ENCODE data around the gene POLR2C. TPM values are rescaled to one million over a fixed set of nuclear protein-coding genes. Genes with fewer than 3 reads are reported as not detected.
A peak's percentile ranks its signal among the peaks of the same experiment; 100 is the strongest.

POLR2C gene
- total and polyA plus RNA-seq, 2 experiments from 2014 or later: 56.6 to 92.5 TPM

- no peaks in the 10 kb centered on the region for H3K79me2 ChIP-seq
- peaks cover 4% of the 10 kb centered on the region for H3K4me1 ChIP-seq (ENCODE audit: insufficient read depth)
- H3K36me3 ChIP-seq (replicated peaks; ENCODE audit: insufficient read depth, low read depth): no peaks in the 10 kb centered on the region
- no peaks in the 10 kb centered on the region for H3K9me2 ChIP-seq (replicated peaks; ENCODE audit: insufficient read depth)
- H3K27ac ChIP-seq: no peak overlapping the region
- H2AFZ ChIP-seq: no peak overlapping the region
- H3K9me3 ChIP-seq (ENCODE audit: low read depth): no peaks in the 10 kb centered on the region
- DNase-seq (ENCODE audit: low spot score): peak; percentile 90
- TF ChIP-seq EZH2phosphoT487 (IDR thresholded peaks at IDR 0.05; ENCODE audit: low read depth, severe bottlenecking, unreplicated experiment) (no peak), CTCF (IDR thresholded peaks at IDR 0.05; ENCODE audit: poor library complexity) (peak; percentile 94), EZH2 (IDR thresholded peaks at IDR 0.05; ENCODE audit: borderline replicate concordance) (no peak)
- WGBS (ENCODE audit: low lambda C conversion rate, missing lambda C conversion rate): 39% methylated on average over 10 of the region's 10 CpGs
- H3K27me3 ChIP-seq: no peaks in the 10 kb centered on the region
- no peak overlapping the region for H3K4me2 ChIP-seq
- H3K4me3 ChIP-seq: no peak overlapping the region
- no peaks in the 10 kb centered on the region for H4K20me1 ChIP-seq (ENCODE audit: insufficient read depth, poor library complexity, severe bottlenecking)
These were observed 57.4 kb downstream of the POLR2C start for GRCh38 chr16:57519796-57520360.

Other genes with a start within 250 kb of the POLR2C start
- 92.6 and 105 TPM in 2 replicates for gene ARL2BP, start 217.4 kb upstream of the POLR2C start, total RNA-seq
- 102 and 104 TPM in 2 replicates for gene ARL2BP, start 217.4 kb upstream of the POLR2C start, polyA plus RNA-seq
- 42.3 and 49.5 TPM in 2 replicates for gene PLLP, start 178.0 kb upstream of the POLR2C start, total RNA-seq
- 31.0 and 38.7 TPM in 2 replicates for gene PLLP, start 178.0 kb upstream of the POLR2C start, polyA plus RNA-seq
- 0.13 TPM in 1 of 2 replicates, not detected in the other for gene CCL22, start 103.9 kb upstream of the POLR2C start, total RNA-seq
- gene CCL22, start 103.9 kb upstream of the POLR2C start, polyA plus RNA-seq: not detected in 2 replicates
- 8.5 and 9.4 TPM in 2 replicates for gene CX3CL1, start 90.2 kb upstream of the POLR2C start, total RNA-seq
- 4.6 and 6.6 TPM in 2 replicates for gene CX3CL1, start 90.2 kb upstream of the POLR2C start, polyA plus RNA-seq
- gene CCL17, start 57.9 kb upstream of the POLR2C start, total RNA-seq: not detected in 2 replicates
- gene CCL17, start 57.9 kb upstream of the POLR2C start, polyA plus RNA-seq: not detected in 2 replicates
- 53.1 and 54.2 TPM in 2 replicates for gene CIAPIN1, start 15.3 kb upstream of the POLR2C start, total RNA-seq
- gene CIAPIN1, start 15.3 kb upstream of the POLR2C start, polyA plus RNA-seq: 53.7 and 56.1 TPM in 2 replicates
- gene COQ9, start 15.2 kb upstream of the POLR2C start, total RNA-seq: 57.1 and 61.9 TPM in 2 replicates
- gene COQ9, start 15.2 kb upstream of the POLR2C start, polyA plus RNA-seq: 63.2 and 81.5 TPM in 2 replicates
- gene DOK4, start 23.8 kb downstream of the POLR2C start, total RNA-seq: 112 and 122 TPM in 2 replicates
- 96.3 and 106 TPM in 2 replicates for gene DOK4, start 23.8 kb downstream of the POLR2C start, polyA plus RNA-seq
- gene CCDC102A, start 73.9 kb downstream of the POLR2C start, total RNA-seq: 10.5 and 11.4 TPM in 2 replicates
- 13.1 and 17.2 TPM in 2 replicates for gene CCDC102A, start 73.9 kb downstream of the POLR2C start, polyA plus RNA-seq
- 1.1 and 2.2 TPM in 2 replicates for gene ADGRG5, start 80.0 kb downstream of the POLR2C start, total RNA-seq
- gene ADGRG5, start 80.0 kb downstream of the POLR2C start, polyA plus RNA-seq: 1.9 and 2.9 TPM in 2 replicates
- gene ADGRG1, start 166.0 kb downstream of the POLR2C start, total RNA-seq: 29.6 and 45.9 TPM in 2 replicates
- 58.0 and 61.1 TPM in 2 replicates for gene ADGRG1, start 166.0 kb downstream of the POLR2C start, polyA plus RNA-seq
- 0.20 TPM in 1 of 2 replicates, not detected in the other for gene ADGRG3, start 205.6 kb downstream of the POLR2C start, total RNA-seq
- not detected in 2 replicates for gene ADGRG3, start 205.6 kb downstream of the POLR2C start, polyA plus RNA-seq
- gene DRC7, start 232.1 kb downstream of the POLR2C start, total RNA-seq: 0.27 TPM in 1 of 2 replicates, not detected in the other
- gene DRC7, start 232.1 kb downstream of the POLR2C start, polyA plus RNA-seq: 0.93 TPM in 1 of 2 replicates, not detected in the other

Data from hepatocyte (in vitro differentiated cells).